ENCODE data around the gene MYL11.
A peak's percentile ranks its signal among the peaks of the same experiment; 100 is the strongest.
"Not testable (repeated sequence)": the region's sequence is repeated elsewhere in the genome, so short reads cannot be mapped to it uniquely, and the experiment has no call there.

The MYL11 gene

GRCh38 chr16:30371248-30371816 is 3.3 kb upstream of the MYL11 start:
- DNase-seq, result no peak

DNA sequence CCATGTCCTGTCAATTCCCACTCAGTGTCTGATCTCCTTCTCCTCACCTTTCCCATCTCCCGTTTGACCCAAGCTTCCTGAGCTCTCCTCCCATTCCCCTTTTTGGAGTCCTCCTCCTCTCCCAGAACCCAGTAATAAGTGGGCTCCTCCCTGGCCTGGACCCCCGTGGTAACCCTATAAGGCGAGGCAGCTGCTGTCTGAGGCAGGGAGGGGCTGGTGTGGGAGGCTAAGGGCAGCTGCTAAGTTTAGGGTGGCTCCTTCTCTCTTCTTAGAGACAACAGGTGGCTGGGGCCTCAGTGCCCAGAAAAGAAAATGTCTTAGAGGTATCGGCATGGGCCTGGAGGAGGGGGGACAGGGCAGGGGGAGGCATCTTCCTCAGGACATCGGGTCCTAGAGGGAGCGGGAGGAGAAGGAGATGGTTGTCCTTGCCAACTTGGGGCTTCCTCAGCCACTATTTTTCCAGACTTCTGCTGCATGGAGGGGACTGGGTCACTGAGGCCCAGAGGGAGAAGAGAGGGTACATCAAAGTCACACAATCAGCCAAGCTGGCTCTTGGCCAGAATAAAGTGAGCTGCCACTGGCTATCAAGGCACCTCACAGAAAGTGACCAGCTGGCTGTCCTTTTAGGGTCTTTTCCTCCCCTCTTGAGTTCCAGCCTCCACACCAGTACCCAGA is 2.4 kb upstream of the MYL11 start:
- no peak for DNase-seq

DNA sequence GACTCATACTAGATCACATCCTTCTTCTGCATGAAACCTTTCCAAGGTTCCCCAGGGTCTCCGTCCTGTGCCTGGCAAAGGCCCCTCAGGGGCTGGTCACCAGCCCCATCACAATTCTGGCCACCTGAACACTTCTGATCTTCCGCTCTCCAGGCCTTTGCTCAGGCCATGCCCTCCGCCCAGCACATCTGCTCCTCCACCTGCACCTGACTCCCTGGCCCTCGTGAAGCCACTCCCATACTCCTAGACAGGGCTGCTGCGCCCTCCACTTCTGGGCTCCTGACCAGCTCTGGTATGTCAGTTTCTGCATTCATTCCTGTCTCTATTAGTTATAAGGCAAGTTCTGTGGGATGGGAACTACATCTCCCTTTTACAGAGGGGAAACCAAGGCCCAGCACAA is 1.9 kb upstream of the MYL11 start:
- no peak for DNase-seq

DNA sequence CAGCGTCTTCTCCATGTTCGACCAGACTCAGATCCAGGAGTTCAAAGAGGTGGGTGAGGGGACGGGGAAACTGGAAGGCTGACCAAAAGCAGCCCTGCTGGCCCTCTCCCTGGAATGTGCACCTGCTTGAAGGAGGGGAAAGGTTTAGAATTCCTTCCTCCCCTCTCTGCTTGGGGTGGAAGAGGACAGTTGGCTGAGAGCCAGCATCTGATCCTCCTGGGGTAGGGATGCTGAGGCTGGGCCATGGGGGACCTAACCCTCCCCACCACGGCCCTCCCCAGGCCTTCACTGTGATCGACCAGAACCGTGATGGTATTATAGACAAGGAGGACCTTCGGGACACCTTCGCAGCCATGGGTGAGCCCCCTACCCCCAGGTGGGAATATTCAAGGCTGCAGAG is 1.3 kb downstream of the MYL11 start:
- no peak for DNase-seq

DNA sequence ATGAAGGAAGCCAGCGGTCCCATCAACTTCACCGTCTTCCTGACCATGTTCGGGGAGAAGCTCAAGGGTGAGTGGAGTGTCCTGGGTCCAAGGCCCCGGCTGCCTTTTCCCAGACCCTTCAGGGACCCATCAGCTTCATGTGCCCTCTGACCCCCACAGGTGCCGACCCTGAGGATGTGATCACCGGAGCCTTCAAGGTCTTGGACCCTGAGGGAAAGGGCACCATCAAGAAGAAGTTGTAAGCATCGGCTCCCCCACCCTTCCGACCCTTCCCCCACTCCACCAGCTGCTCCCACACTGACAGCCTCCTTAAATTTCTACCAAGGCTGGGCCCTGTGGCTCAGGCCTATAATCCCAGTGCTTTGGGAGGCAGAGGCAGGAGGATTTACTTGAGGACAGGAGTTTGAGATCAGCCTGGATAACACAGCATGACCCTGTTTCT is 1.9 kb downstream of the MYL11 start:
- DNase-seq, result no peak

DNA sequence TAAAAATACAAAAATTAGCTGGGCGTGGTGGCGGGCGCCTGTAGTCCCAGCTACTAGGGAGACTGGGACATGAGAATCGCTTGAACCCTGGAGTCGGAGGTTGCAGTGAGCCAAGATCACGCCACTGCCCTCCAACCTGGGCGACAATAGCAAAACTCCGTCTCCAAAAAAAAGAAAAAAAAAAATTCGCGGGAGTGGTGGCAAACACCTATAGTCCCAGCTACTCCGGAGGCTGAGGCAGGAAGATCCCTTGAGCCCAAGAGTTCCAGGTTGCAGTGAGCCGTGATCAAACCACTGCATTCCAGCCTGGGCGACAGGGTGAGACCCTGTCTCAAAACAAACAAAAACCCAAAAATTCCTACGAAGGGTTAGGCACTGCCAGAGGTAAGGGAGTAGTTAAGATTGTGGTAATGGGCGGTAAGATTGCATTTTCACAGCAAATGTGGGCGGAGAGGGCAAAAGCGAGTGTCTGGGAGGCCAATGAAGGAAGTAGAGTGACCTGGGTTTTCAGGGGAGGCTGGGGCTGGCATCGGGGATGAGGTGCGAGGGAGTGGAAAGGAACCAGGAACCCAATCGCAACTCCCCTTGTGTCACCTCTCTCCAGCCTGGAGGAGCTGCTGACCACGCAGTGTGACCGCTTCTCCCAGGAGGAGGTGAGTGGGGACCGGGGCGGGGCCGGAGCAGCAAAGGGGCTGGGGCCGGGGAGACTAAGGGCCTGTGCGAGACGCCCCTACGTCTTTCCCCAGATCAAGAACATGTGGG is 2.6 kb downstream of the MYL11 start:
- DNase-seq, result no peak

DNA sequence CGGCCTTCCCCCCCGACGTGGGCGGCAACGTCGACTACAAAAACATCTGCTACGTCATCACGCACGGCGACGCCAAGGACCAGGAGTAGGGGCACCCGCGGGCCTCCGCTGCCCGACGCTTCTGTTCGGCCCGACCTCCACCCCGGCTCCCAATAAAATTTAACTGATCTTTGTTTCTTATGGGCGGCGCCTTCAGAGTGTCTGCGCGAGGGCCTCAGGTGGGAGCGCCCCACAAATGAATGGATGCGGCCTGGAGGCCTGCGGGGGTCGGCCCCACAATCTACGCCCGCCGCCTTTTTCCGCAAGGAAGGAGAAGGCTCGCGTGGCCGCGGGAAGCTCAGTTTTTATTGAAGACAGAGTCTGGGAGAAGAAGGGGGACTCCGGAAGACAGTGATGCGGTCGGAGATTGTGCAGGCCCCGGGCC is 3.2 kb downstream of the MYL11 start:
- peak; percentile 80 to 87 for DNase-seq

DNA sequence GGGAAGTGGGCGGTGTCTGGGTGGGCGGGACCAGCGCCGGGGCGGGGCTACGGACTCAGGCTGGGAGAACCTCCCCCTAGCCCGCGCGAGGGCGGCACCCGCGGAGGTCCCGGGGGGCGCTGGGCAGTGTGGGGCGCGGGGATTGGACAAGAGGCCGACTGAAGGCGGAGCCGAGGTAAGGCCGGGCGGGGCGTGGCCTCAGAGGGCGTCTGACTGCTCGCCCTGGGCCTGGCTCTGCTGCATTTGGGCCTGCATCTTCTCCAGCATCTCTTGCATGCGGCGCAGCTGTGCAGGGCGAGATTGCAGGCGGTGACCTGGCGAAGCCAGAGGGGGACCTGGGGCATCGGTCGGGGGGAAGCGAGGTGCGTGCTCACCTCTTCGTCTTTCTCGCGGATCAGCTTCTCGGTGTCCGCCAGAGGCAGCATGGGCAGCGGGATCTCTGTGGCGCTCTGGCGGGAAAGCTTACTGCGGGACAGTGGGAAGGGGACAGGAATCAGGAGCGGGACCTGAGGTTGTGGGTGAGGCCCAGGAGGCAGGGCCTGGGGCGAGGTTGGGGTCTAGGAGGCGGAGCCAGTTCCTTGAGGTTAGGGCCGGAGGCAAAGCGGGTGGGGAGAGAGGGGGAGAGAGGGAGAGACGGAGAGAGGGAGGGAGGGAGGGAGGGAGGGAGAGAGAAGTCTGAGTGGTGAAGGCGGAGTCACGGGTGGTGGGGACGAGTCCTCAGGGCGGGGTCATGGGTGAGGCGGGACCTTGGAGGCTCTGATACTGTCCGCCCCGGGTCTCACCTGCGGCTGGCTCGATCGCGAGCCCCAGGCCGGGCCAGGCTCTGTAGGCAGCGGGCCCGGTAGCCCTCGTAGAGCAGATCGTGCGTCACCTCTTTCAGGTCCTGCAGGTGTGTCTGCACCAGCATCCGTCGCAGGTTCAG is 3.9 kb downstream of the MYL11 start:
- peak; percentile 96 for DNase-seq

DNA sequence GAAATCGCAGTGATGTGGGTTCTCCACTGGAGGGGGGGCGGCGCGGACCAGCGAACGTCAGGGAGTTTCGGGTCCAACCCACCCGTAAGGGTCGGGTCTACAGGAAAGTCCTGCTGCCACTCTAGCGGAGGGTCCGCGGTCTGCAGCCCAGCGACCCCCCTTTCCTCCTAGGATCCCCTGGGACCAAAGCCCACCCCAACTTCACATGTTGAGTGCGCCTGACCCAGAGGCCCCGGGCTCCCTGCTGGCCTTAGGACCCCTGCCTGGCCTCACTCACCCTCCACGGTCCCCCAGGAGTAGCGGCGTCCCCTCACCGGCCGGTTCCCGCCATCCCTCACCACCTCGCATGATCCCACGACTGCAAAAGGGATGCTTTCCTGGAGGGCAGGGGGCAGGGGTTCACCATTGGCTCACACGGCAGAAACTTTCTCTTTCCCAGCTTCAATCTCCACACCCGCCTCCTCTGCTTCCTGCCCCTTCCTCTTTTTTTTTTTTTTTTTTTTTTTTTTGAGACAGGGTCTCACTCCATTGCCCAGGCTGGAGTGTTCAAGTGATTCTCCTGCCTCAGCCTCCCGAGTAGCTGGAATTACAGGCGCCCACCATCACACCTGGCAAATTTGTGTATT is 4.7 kb downstream of the MYL11 start:
- no peak for DNase-seq

GRCh38 chr16:30380072-30380802 is 5.6 kb downstream of the MYL11 start:
- DNase-seq, result no peak

DNA sequence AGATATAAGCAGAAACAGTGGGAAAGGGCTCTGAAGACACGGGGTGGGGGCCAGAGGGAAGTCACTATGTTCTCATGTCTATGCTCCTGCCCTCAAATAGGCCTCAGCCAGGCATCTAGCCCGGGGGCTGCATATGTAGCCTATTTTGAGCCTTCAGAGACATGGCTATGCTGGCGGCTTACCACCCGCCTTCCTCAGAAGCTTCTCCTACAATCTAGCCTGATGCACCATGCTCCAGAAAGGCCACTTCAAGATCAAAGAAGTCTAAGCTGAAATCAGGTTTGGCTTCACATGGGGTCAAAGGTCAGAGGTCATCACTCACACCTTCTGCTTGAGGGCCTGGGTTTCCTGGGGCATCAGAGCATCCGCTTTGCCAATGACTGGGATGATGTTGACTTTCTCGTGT is 6.2 kb downstream of the MYL11 start:
- no peak for DNase-seq

DNA sequence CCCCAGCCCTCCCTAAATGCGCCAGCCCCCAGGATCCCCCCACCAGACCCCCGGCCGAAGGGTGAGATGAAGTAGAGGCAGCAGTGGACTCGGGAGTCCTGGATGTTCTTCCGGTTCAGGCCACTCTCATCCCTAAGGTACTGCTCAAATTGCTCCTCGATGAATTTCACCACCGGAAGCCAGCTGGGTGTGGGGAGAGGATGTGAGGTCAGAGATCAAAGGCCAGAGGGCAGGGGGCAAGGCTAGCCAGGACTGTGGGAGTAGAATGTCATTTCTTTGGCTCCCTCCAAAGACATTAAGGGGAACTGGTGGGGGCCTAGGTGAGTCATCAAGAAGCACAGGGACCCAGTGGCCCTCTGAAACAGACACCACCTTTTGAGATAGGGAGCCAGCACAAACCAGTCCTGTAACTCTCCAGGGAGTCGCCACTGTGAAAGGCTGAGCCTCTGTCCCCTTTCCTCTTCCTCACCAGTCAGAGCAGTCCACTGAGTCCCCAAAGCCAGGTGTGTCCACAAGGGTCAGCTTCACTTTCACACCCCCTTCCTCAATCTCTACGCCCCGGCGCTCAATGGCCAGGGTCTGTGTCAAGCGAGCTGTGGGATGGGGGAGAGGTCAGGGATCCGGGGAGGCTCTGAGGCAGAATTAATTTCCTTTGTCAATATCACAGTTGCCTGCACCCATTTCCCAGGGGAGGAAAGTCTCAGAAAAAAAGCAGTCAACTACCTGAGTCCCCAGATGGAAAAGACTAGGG is 6.9 kb downstream of the MYL11 start:
- DNase-seq, result no peak

DNA sequence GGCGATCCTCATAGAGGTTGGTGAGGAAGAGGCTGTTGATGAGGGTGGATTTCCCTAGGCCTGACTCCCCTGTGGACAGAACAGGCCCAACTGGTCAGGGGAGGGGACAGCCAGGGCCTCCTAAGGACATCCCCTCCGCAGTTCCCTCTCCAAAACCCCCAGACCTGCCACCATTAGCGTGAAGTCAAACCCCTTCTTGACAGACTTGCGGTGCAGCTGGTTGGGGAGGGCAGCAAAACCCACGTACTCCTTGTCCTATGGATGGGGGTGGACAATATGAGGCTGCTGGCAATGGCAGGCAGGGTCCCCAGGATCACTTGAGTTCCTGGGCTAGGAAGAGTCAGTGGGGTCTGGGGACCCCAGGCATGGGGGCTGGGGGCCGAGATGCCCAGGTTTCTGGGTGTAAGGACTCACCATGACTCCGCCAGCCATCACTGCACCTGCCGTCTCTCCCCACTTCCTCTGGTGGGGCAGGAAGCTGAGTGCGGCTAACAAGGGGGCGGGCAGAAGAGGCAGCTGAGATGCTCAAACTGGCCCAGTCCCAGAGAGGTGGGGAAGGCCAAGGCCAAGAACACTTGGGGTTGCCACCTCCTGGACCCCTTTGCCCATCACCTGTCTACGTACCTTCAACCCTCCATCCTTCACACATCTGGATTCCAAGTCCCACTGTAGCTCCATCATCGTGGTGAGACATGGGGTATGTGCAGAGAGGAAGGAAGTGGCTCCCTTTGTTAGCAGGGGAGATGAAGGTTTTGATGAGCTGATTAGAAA is 7.7 kb downstream of the MYL11 start, which contains the start of gene SEPTIN1:
Gene SEPTIN1 (minus strand): TSS at position 451 of the 771 bp plus-strand sequence. CDS start 19 bp downstream, at position 432.
- peak in 1 of 2 donors; percentile 39 for DNase-seq

- DNase-seq, result no peak
Observed at GRCh38 chr16:30383521-30383920, 8.9 kb downstream of the MYL11 start.

DNA sequence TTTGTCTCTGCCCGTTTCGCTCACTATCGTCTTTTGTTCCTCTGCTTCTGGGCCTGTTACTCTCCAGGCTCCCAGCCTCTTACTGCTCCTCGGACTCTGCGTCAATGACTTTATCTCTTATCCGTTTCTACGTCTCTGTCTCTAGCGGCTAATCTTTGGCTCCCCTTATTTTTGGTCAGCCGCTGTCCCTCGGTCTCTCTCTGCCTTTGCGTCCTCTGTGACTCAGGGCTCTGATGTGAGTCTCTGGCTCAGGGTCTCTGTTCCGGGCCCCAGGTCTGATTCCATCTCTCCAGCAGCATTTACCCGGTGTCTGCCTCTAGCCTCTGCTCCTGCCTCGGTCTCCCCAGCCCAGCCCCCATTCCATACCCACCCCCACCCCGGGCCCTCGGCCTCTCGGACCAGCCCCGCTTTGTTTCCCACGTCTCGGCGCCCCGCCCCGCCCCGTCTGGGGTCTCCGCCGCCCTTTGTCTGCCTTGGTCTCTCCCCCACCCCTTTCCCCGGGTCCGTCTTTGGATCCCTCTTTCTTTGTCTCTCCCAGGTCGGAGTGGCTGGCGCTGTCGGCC is 20.1 kb downstream of the MYL11 start:
- DNase-seq, result no peak

DNA sequence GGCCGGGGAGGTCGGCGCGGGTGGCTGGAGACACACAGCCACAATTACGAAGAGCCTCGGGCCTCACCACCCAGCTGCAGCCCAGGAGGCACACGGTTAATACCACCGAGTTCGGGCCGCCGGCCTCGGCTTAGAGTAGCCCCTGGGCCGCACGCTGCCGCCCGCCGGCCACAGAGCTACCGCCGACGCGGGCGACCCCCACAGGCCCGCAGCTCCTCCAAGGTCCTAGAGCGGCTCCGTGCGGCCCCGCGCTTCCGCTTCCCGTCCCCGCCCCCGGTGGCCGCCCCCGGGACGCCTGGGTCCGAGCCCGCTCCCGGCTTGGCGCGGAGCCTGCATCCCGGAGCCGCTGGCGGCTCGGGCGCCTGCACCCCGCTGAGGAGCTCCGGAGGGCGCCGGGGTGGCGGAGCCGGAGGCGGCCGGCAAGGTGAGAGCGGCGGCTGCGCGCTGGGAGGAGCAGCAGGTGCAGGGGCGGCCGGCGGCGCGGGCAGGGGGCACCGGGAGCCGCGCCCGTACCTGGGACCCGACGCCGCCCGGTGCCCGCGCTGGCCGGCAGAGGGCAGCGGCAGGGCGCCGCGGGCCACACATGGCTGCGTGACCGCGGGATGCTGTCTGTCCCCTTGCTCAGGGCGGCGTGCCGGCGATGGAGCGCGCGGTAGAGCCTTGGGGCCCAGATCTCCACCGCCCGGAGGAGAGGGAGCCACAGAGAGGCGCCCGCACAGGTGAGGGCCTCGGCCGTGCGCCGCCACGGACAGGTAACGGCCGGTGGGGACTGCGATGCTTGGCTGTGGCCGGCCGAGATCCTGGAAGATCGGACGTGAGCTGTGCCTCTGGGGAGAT is 20.8 kb downstream of the MYL11 start, which contains the start of gene ZNF48:
Gene ZNF48 (plus strand): TSS at position 266 of the 837 bp plus-strand sequence. CDS start 375 bp downstream, at position 641.
- peak; percentile 30 to 41 for DNase-seq

DNA sequence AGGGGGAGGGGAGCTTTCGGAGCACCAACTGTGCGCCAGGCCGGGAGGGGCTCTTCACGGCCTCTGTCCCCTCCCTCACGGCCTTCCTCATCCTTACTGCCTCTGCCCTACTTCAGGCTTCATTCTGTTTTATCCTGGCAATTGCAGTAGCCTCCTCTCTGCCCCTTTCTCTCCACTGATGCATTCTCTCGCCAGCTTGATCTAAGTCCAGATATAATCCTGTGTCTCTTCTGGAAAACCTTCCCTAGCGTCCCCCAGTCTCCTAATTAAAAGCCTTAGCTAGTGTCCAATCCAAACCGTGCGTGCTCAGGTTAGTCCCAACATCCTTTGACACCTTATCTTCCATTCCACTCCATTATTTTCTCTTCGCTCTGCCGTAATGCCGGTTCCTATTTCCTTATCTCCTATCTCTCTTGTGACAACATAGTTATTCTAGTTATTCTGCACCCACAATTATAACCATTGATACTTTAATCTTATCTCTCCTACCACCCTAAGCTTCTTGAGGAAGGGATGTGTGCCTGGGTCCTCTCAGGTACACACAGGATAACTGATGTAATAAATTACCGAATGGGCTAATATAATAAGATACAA is 21.5 kb downstream of the MYL11 start:
- DNase-seq, result no peak

DNA sequence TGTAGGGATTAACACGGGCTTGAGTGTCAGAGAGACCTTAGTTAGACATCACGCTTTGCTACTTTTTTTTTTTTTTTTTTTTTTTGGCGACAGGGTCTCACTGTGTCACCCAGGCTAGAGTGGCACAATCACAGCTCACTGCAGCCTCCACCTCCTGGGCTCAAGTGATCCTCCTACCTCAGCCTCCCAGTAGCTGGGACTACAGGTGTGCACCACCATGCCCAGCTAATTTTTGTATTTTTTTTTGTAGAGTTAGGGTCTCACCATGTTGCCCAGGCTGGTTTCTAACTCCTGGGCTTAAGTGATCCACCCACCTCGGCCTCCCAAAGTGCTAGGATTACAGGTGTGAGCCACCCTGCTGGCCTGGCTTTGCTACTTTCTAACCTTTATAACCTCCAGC is 22.0 kb downstream of the MYL11 start:
- not testable (repeated sequence) for DNase-seq
